ENCODE data around the gene SLCO3A1.

Gene SLCO3A1

GRCh38 chr15:91861223-91861622 is 7.7 kb downstream of the SLCO3A1 start:
- no peak for DNase-seq (ENCODE audit: low read depth in 2 of 2)

GRCh38 chr15:91862891-91863504 is 9.5 kb downstream of the SLCO3A1 start:
- DNase-seq (ENCODE audit: low read depth in 2 of 2) = no peak

GRCh38 chr15:91863621-91864255 is 10.2 kb downstream of the SLCO3A1 start:
- DNase-seq (ENCODE audit: low read depth in 2 of 2) = no peak

GRCh38 chr15:91864664-91865063 is 11.2 kb downstream of the SLCO3A1 start:
- no peak for DNase-seq (ENCODE audit: low read depth in 2 of 2)

- DNase-seq (ENCODE audit: low read depth in 2 of 2) = no peak
Measured at GRCh38 chr15:91865486-91865885, 12.0 kb downstream of the SLCO3A1 start.

- no peak for DNase-seq (ENCODE audit: low read depth in 2 of 2)
Measured at GRCh38 chr15:91865950-91866349, 12.4 kb downstream of the SLCO3A1 start.

GRCh38 chr15:91866371-91866905 is 12.9 kb downstream of the SLCO3A1 start:
- DNase-seq (ENCODE audit: low read depth in 2 of 2) = no peak

- no peak for DNase-seq (ENCODE audit: low read depth in 2 of 2)
Measured at GRCh38 chr15:91866971-91867372, 13.5 kb downstream of the SLCO3A1 start.

- DNase-seq (ENCODE audit: low read depth in 2 of 2) = no peak
Measured at GRCh38 chr15:91867581-91868026, 14.1 kb downstream of the SLCO3A1 start.

GRCh38 chr15:91870876-91871537 is 17.5 kb downstream of the SLCO3A1 start:
- no peak for DNase-seq (ENCODE audit: low read depth in 2 of 2)

- no peak for DNase-seq (ENCODE audit: low read depth in 2 of 2)
Measured at GRCh38 chr15:91871837-91872236, 18.3 kb downstream of the SLCO3A1 start.

- no peak for DNase-seq (ENCODE audit: low read depth in 2 of 2)
Measured at GRCh38 chr15:91872356-91873137, 19.0 kb downstream of the SLCO3A1 start.

- no peak for DNase-seq (ENCODE audit: low read depth in 2 of 2)
Measured at GRCh38 chr15:91873138-91873536, 19.6 kb downstream of the SLCO3A1 start.

- no peak for DNase-seq (ENCODE audit: low read depth in 2 of 2)
Measured at GRCh38 chr15:91874171-91874570, 20.7 kb downstream of the SLCO3A1 start.

- no peak for DNase-seq (ENCODE audit: low read depth in 2 of 2)
Measured at GRCh38 chr15:91874992-91875660, 21.6 kb downstream of the SLCO3A1 start.

GRCh38 chr15:91876187-91876586 is 22.7 kb downstream of the SLCO3A1 start:
- no peak for DNase-seq (ENCODE audit: low read depth in 2 of 2)

- DNase-seq (ENCODE audit: low read depth in 2 of 2) = no peak
Measured at GRCh38 chr15:91878319-91878870, 24.9 kb downstream of the SLCO3A1 start.

- no peak for DNase-seq (ENCODE audit: low read depth in 2 of 2)
Measured at GRCh38 chr15:91879158-91879557, 25.6 kb downstream of the SLCO3A1 start.

GRCh38 chr15:91880373-91880772 is 26.9 kb downstream of the SLCO3A1 start:
- DNase-seq (ENCODE audit: low read depth in 2 of 2) = no peak

- no peak for DNase-seq (ENCODE audit: low read depth in 2 of 2)
Measured at GRCh38 chr15:91881569-91882297, 28.2 kb downstream of the SLCO3A1 start.

Measured in stimulated activated CD4-positive, alpha-beta T cell treated with anti-CD3 and anti-CD28 coated beads, Interleukin-12 subunit alpha, Interleukin-12 subunit beta, amount 100 ng/mL, for 24 hours (primary cell).